Effector memory CD8-positive, alpha-beta T cell (primary cell): ENCODE data around the gene LONRF2.

Source experiments
- ATAC-seq: fragments of 150-1000 bp; cut with Tn5 transposase; replicated peaks from 2 replicates; pipeline ENCODE4 v1.10.0; 2021; ENCODE audit warnings: mild to moderate bottlenecking, moderate library complexity
- DNase-seq, 3 experiments: peaks; one replicate each; pipeline ENCODE4 v3.0.0; 2021
- H3K27ac Mint-ChIP-seq, 2 donors: one replicate each; pipeline ENCODE4 v1.8.0; 2022; ENCODE audit warnings: mild to moderate bottlenecking in 2 of 2, mixed read lengths in 2 of 2, moderate library complexity in 2 of 2
- H3K27me3 Mint-ChIP-seq, 2 donors: one replicate each; pipeline ENCODE4 v1.8.0; 2022; ENCODE audit warnings: mixed read lengths in 2 of 2
- H3K36me3 Mint-ChIP-seq: one replicate; pipeline ENCODE4 v1.8.0; 2022; ENCODE audit warnings: mild to moderate bottlenecking, moderate library complexity, mixed read lengths; ENCODE audit not compliant: insufficient read depth
- H3K4me1 Mint-ChIP-seq, 2 donors: one replicate each; pipeline ENCODE4 v1.8.0; 2022; ENCODE audit warnings: low read depth in 2 of 2, mixed read lengths in 2 of 2
- H3K4me3 Mint-ChIP-seq, 2 donors: one replicate each; pipeline ENCODE4 v1.8.0; 2022; ENCODE audit warnings: mild to moderate bottlenecking in 2 of 2, mixed read lengths in 2 of 2, moderate library complexity in 2 of 2
- H3K9me3 Mint-ChIP-seq, 2 donors: one replicate each; pipeline ENCODE4 v1.8.0; 2022; ENCODE audit warnings: mixed read lengths in 2 of 2

LONRF2 gene

DNA sequence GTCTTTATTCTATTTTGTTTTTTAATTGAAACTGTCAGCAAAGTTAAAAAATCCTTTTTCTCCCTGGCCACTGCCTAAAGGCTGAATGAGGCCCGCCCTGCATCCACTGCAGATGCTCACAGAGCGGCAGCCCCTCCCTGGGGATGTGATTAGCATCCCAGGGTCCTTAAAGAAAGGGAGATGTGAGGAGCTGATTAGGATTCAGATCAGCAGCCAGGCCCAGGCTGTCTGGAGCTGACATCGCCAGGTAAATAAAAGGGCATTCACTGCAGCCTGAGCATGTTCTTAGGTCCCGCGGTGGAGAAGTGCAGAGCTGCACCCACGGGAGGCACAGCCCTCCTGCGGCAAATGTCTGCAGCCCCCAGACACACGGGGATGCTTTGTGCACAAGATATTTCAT, 83.8 kb downstream of the LONRF2 start:
- Mint-ChIP-seq H3K4me3 (no peak overlapping the region), H3K27ac (no peak overlapping the region), H3K4me1 (peaks cover 6 to 23% of the 10 kb centered on the region in 2 donors), H3K27me3 (peaks cover 0 to 13% of the 10 kb centered on the region in 2 donors), H3K9me3 (no peaks in the 10 kb centered on the region), H3K36me3 (peaks cover 7% of the 10 kb centered on the region)
- ATAC-seq (no peak), DNase-seq (no peak)

DNA sequence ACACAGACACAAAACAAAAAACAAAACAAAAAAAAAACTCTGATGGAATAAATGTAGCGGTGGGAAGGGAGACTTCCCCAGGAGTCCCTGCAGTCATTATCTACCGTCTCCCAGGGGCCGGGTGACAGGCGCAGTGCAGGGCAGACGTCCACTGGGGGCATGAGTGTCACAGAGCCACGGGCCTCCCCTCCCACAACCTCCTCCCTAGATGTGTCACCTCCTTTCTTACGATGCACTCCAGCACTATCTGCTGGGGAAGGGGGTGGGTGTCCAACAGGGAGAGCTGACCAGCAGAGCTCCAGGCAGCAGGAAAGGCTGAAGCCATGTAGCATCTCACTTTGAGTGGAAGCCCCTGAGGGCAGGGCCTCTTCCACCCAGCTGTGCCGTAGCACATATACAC, 84.5 kb downstream of the LONRF2 start:
- H3K36me3 Mint-ChIP-seq, result peaks cover 7% of the 10 kb centered on the region
- no peak overlapping the region for H3K4me3 Mint-ChIP-seq
- ATAC-seq (no peak), DNase-seq (no peak)
- H3K27me3 Mint-ChIP-seq, result peaks cover 0 to 9% of the 10 kb centered on the region in 2 donors
- no peaks in the 10 kb centered on the region for H3K9me3 Mint-ChIP-seq
- H3K27ac Mint-ChIP-seq, result no peak overlapping the region
- peaks cover 4 to 24% of the 10 kb centered on the region in 2 donors for H3K4me1 Mint-ChIP-seq

DNA sequence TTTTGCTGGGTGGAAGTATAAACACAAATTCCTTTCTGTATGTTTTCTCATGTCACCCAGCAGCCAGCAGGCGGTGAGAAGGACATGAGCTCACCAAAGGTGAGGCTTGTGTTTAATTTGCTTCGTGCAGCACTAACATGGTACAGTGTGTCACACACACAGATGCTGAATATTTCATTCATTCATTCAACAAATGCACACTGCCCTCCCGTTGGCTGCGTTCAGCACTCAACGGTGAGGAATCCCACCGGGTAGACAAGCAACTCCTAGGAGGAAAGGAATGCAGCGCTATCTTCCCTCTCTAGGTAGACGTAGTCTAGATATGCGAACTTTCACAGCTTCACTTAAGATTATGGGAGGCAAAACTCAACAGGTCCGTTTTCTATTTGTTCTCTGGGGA, 85.1 kb downstream of the LONRF2 start:
- Mint-ChIP-seq H3K27ac (no peak overlapping the region), H3K36me3 (peaks cover 7% of the 10 kb centered on the region), H3K9me3 (no peaks in the 10 kb centered on the region)

DNA sequence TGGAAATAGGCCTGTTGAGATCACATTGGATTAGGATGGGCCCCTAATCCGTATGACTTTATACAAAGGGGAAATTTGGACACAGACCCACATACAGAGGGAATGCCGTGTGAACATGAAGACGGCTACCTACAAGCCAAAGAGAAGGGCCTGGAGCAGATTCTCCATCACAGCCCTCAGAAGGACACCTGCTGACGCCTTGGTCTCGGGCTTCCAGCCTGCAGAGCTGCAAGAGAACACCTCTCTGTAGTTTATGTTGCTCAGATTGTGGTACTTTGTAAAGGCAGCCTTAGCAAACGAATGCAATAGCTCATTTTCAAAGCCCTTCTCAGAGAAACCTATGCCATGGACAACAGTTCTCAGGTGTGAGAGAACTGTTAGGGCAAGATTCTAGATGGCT, 86.1 kb downstream of the LONRF2 start:
- Mint-ChIP-seq H3K4me3 (no peak overlapping the region), H3K27ac (peak overlapping the region in 1 of 2 donors; percentile 88)

More for the DNA sequence above, 85.1 kb downstream of the LONRF2 start:
- H3K27me3 Mint-ChIP-seq, result peaks cover 0 to 9% of the 10 kb centered on the region in 2 donors
- ATAC-seq (no peak), DNase-seq (no peak)
- H3K4me3 Mint-ChIP-seq, result no peak overlapping the region
- H3K4me1 Mint-ChIP-seq, result peaks cover 4 to 24% of the 10 kb centered on the region in 2 donors

DNA sequence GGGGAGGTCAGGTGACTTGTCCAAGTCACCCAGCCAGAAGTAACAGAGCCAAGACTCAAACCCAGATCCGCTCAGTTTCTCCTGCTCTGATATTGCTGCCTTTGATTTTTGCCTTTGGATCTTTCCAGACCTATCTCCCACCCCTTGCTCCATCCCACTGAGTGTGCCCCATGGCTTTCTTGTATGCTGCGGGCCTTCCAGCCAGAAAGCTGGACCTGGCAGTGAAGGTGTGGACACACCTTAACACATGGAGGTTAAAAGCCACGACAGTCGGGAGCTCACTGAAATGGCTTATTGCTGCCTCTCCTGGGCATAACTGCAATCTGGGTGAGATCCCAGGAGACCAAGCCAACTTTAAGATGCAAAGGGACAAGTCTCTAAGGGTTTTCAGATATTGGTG, 86.7 kb downstream of the LONRF2 start:
- no peak for DNase-seq
- peaks cover 2% of the 10 kb centered on the region for H3K36me3 Mint-ChIP-seq
- H3K9me3 Mint-ChIP-seq, result no peaks in the 10 kb centered on the region
- peak overlapping the region; percentile 23 to 57 for H3K4me3 Mint-ChIP-seq
- H3K27me3 Mint-ChIP-seq, result peaks cover 0 to 2% of the 10 kb centered on the region in 2 donors
- H3K27ac Mint-ChIP-seq, result peak overlapping the region in 1 of 2 donors; percentile 88
- peaks cover 4 to 24% of the 10 kb centered on the region in 2 donors for H3K4me1 Mint-ChIP-seq
- ATAC-seq, result no peak

More for the DNA sequence above, 86.1 kb downstream of the LONRF2 start:
- H3K4me1 Mint-ChIP-seq, result peaks cover 4 to 24% of the 10 kb centered on the region in 2 donors
- H3K9me3 Mint-ChIP-seq, result no peaks in the 10 kb centered on the region
- DNase-seq (no peak), ATAC-seq (no peak)
- H3K27me3 Mint-ChIP-seq, result peaks cover 0 to 8% of the 10 kb centered on the region in 2 donors
- H3K36me3 Mint-ChIP-seq, result peaks cover 5% of the 10 kb centered on the region

DNA sequence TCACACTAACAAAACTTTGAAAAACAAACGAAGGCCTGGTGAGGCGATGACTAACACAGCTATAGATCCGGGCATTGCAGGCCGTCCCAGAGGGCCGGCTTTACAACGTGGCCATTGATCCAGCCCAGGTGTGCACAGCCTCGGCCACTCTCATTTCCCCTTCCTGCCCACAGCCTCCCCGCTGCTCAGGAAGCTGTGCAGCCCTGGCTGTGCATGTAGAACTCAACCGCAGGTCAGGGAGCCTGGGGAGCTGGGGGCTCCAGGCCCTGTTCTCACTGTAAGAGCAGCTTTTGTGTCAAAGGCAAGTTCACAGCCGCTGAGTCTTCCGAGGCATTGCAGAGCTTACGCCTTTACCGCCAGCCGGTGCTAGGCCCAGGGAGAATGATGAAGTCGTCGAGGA, 87.2 kb downstream of the LONRF2 start:
- peak overlapping the region; percentile 23 to 57 for H3K4me3 Mint-ChIP-seq
- ATAC-seq (peak; percentile 90), DNase-seq (peak; percentile 3 to 46 (median 45))
- H3K27me3 Mint-ChIP-seq, result no peaks in the 10 kb centered on the region
- peaks cover 2% of the 10 kb centered on the region for H3K36me3 Mint-ChIP-seq
- H3K9me3 Mint-ChIP-seq, result no peaks in the 10 kb centered on the region
- H3K27ac Mint-ChIP-seq, result peak overlapping the region in 1 of 2 donors; percentile 88
- peaks cover 4 to 24% of the 10 kb centered on the region in 2 donors for H3K4me1 Mint-ChIP-seq

DNA sequence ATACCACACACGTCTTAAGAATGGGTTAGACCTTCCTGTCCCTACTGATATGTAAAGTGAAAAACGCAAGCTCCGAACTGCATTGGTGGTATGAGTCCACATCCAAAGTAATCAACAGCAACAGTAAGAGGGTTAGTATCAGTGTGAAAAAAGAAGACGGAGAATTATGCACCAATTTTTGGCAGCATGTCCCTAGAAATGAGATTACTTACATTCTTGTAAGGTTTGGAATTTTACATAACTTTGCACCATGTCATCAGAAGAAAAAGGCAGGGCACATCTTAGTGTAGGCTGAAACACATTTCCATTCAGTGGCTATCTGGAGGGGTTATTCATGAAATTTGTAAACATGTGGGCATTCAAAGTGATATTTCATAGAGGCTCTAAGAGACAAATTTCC, 88.2 kb downstream of the LONRF2 start:
- ATAC-seq (no peak), DNase-seq (no peak)
- Mint-ChIP-seq H3K4me3 (no peak overlapping the region), H3K27ac (peak overlapping the region in 1 of 2 donors; percentile 88), H3K36me3 (peaks cover 2% of the 10 kb centered on the region), H3K27me3 (no peaks in the 10 kb centered on the region), H3K4me1 (peaks cover 4 to 24% of the 10 kb centered on the region in 2 donors), H3K9me3 (no peaks in the 10 kb centered on the region)

DNA sequence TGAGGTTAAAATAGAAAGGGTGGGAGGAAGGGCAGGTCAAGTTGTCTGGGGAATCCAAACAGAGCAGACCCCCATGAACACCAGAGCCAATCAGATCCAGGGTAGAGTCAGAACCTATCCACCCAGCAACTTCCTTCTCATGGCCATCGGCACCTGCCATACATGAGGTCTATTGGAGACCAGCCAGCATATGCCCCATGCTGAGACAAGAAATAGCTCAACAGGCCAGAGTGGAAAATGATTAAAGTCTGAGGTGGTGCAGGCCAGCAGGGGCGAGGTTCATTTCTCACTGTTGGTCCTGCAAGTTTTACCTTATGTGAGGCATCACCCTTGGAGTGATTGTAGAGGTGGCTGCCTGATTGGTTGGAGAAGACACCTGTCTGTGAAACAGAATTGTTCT, 89.2 kb downstream of the LONRF2 start:
- H3K4me3 Mint-ChIP-seq, result no peak overlapping the region
- H3K4me1 Mint-ChIP-seq, result peaks cover 4 to 24% of the 10 kb centered on the region in 2 donors
- H3K9me3 Mint-ChIP-seq, result no peaks in the 10 kb centered on the region
- ATAC-seq (no peak), DNase-seq (no peak)
- H3K27me3 Mint-ChIP-seq, result no peaks in the 10 kb centered on the region
- H3K36me3 Mint-ChIP-seq, result peaks cover 2% of the 10 kb centered on the region
- H3K27ac Mint-ChIP-seq, result peak overlapping the region in 1 of 2 donors; percentile 57

DNA sequence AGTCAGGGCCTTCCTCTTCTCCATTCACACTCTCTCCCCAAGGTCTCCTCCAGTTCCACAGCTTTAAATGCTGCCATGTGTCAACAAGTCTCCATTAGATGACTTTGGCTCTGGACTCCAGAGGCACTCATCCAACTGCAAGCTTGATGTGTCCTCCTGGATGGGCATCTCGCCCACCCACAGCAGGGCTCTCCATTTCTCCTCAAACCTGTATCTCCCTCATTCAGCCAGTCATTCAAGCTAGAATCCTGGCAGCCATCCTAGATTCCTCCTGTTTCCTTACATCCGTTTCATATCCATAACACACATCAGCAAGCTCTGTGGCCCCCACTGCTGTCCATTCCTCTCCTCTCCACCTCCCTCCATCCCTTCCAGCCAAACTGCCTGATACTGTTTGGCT, 91.5 kb downstream of the LONRF2 start:
- Mint-ChIP-seq H3K36me3 (no peaks in the 10 kb centered on the region), H3K4me1 (peaks cover 3 to 18% of the 10 kb centered on the region in 2 donors), H3K27ac (no peak overlapping the region), H3K9me3 (no peaks in the 10 kb centered on the region), H3K27me3 (peaks cover 0 to 1% of the 10 kb centered on the region in 2 donors), H3K4me3 (no peak overlapping the region)
- DNase-seq (no peak), ATAC-seq (no peak)

DNA sequence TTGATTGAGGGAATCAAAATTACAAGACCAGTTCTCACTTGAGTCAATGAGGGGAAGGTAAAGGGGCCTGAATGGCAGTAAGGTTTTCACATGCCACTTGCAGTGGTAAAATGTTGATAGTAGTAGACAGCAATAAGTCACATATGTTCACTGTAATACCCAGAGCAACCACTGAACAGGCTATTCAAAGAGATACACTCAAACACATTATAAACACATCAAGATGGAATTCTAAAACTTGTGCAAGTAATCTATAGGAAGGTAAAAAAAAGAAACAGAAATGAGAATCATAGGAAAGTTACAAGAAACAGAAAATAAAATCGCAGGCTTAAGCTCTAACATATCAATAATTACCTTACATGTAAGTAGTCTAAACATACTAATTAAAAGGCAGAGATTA, 93.3 kb downstream of the LONRF2 start:
- DNase-seq, result no peak

DNA sequence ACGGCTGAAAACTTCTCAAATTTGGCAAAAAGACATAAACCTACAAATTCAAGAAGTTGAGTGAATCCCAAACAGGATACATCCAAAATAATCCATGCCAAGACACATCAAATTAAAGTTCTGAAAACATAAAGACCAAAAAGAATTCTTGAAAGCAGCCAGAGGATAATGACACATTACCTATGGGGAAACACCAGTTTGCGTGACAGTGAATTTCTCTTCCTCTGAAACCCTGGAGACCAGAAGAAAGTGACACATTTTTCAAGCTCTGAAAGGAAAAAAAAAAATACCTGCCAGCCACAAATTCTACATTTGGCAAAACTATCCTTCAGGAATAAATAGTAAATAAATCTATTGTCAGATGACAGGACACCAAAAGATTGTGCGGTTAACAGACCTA, 93.9 kb downstream of the LONRF2 start:
- DNase-seq, result no peak
- peaks cover 0 to under 1% of the 10 kb centered on the region in 2 donors for H3K4me1 Mint-ChIP-seq
- peaks cover 15 to 18% of the 10 kb centered on the region in 2 donors for H3K27me3 Mint-ChIP-seq
- H3K27ac Mint-ChIP-seq, result no peak overlapping the region
- H3K9me3 Mint-ChIP-seq, result peaks cover 5 to 12% of the 10 kb centered on the region in 2 donors
- no peak for ATAC-seq
- no peaks in the 10 kb centered on the region for H3K36me3 Mint-ChIP-seq
- H3K4me3 Mint-ChIP-seq, result no peak overlapping the region

More for the DNA sequence above, 93.3 kb downstream of the LONRF2 start:
- ATAC-seq, result no peak
- no peak overlapping the region for H3K4me3 Mint-ChIP-seq
- H3K9me3 Mint-ChIP-seq, result peaks cover 5 to 7% of the 10 kb centered on the region in 2 donors
- H3K27ac Mint-ChIP-seq, result no peak overlapping the region
- H3K4me1 Mint-ChIP-seq, result peaks cover 0 to 2% of the 10 kb centered on the region in 2 donors
- H3K36me3 Mint-ChIP-seq, result no peaks in the 10 kb centered on the region
- peaks cover 9 to 12% of the 10 kb centered on the region in 2 donors for H3K27me3 Mint-ChIP-seq

DNA sequence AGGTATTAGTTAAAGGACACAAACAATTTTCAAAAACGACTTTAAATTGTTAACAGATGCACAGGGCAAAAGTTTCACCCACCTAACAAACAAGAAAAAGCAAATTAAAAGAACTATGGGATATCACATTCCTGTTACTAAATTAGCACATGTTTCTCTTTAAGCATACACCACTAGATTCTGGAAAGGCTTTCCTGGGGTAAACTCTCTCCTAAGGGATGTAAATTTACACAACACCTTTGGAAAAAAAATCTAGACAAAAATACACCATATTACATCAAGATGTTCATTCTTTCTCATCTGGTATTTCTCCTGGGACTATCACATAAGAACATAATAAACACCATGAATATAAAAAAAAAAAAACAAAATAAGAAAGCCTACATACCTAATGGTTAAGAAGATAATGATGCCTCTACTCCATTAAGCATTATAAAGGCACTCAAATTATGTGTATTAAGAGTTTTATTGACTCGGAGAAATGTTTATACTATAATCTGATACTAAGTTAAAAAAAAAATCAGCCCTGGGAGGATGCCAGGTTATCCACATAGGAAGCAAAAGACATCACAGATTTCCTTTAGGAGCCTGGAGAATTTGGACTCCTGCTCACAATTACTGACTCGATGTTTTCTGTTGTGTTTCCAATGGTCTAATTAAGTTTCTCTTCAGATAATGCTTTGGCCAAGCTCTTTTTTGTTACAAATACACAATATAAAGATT, 97.2 kb downstream of the LONRF2 start:
- ATAC-seq (no peak), DNase-seq (no peak)
- Mint-ChIP-seq H3K9me3 (peaks cover 5 to 20% of the 10 kb centered on the region in 2 donors), H3K4me1 (peaks cover 0 to 6% of the 10 kb centered on the region in 2 donors), H3K27me3 (peaks cover 23% of the 10 kb centered on the region in 2 donors), H3K4me3 (no peak overlapping the region), H3K27ac (no peak overlapping the region), H3K36me3 (no peaks in the 10 kb centered on the region)

DNA sequence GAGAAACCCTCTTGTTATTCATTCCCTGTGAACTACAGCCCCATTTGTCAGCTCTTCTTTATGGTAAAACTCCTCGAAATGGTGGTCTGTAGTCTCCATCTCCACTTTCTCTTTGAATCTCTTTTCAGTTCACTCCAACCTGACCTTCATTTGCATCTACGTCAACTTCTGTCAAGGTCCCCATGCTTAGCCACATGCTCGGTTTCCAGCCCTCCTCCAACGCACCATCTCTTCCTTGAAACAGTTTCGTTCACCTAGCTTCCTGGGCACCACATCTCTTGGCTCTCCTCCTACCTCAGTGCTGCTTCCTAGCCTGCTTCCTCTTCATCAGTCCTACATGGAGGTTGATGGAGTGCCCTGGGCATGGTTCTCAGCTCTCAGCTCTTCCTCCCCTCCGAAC, 98.8 kb downstream of the LONRF2 start:
- Mint-ChIP-seq H3K27ac (no peak overlapping the region), H3K4me1 (peaks cover 0 to 7% of the 10 kb centered on the region in 2 donors), H3K36me3 (no peaks in the 10 kb centered on the region), H3K9me3 (peaks cover 5 to 20% of the 10 kb centered on the region in 2 donors), H3K4me3 (no peak overlapping the region), H3K27me3 (peaks cover 23 to 29% of the 10 kb centered on the region in 2 donors)
- ATAC-seq, result no peak
- DNase-seq, result no peak
